ENCODE results near the gene TRIM62. TPM values are rescaled to one million over a fixed set of nuclear protein-coding genes. Genes with fewer than 3 reads are reported as not detected.

TRIM62 gene
- total RNA-seq, 1 donor from 2014 or later, result 4.5 TPM

- no peaks in the 10 kb centered on the region for H3K9me3 ChIP-seq
- no peaks in the 10 kb centered on the region for H3K27me3 ChIP-seq
- H3K27ac ChIP-seq, result no peak overlapping the region
- intact Hi-C loops (cut with DNase I), result no loop called here
- no peak for DNase-seq
- TF ChIP-seq CTCF (IDR thresholded peaks at IDR 0.05), result no peak
- H3K36me3 ChIP-seq, result no peaks in the 10 kb centered on the region
- H3K4me1 ChIP-seq, result no peaks in the 10 kb centered on the region
- no peak overlapping the region for H3K4me3 ChIP-seq
- ATAC-seq, result no peak
Observed at GRCh38 chr1:33186936-33187335, 5.1 kb upstream of the TRIM62 start.

GRCh38 chr1:33185541-33185940 lies 3.7 kb upstream of the TRIM62 start:
- intact Hi-C loops (cut with DNase I), result no loop called here
- H3K27me3 ChIP-seq, result no peaks in the 10 kb centered on the region
- H3K4me1 ChIP-seq, result no peaks in the 10 kb centered on the region
- H3K36me3 ChIP-seq, result no peaks in the 10 kb centered on the region
- no peak for DNase-seq
- no peak for TF ChIP-seq CTCF (IDR thresholded peaks at IDR 0.05)
- H3K9me3 ChIP-seq, result no peaks in the 10 kb centered on the region
- ATAC-seq, result no peak
- no peak overlapping the region for H3K27ac ChIP-seq
- H3K4me3 ChIP-seq, result no peak overlapping the region

- H3K4me3 ChIP-seq, result no peak overlapping the region
- no peak for ATAC-seq
- no peak for TF ChIP-seq CTCF (IDR thresholded peaks at IDR 0.05)
- intact Hi-C loops (cut with DNase I), result no loop called here
- no peak overlapping the region for H3K27ac ChIP-seq
- no peak for DNase-seq
- H3K27me3 ChIP-seq, result no peaks in the 10 kb centered on the region
- H3K9me3 ChIP-seq, result no peaks in the 10 kb centered on the region
- H3K4me1 ChIP-seq, result peaks cover 8% of the 10 kb centered on the region
- no peaks in the 10 kb centered on the region for H3K36me3 ChIP-seq
Observed at GRCh38 chr1:33183306-33183705, 1.5 kb upstream of the TRIM62 start.

- Histone ChIP-seq H3K4me1 (peaks cover 8% of the 10 kb centered on the region), H3K27ac (no peak overlapping the region), H3K9me3 (no peaks in the 10 kb centered on the region), H3K27me3 (no peaks in the 10 kb centered on the region), H3K4me3 (no peak overlapping the region), H3K36me3 (no peaks in the 10 kb centered on the region)
- intact Hi-C loops (cut with DNase I), result no loop called here
- TF ChIP-seq CTCF (IDR thresholded peaks at IDR 0.05), result no peak
- DNase-seq (no peak), ATAC-seq (no peak)
Observed at GRCh38 chr1:33182896-33183295, 1.1 kb upstream of the TRIM62 start.

- H3K9me3 ChIP-seq, result no peaks in the 10 kb centered on the region
- no peak for TF ChIP-seq CTCF (IDR thresholded peaks at IDR 0.05)
- H3K4me1 ChIP-seq, result peaks cover 8% of the 10 kb centered on the region
- DNase-seq (no peak), ATAC-seq (peak; percentile 2)
- intact Hi-C loops (cut with DNase I), result no loop called here
- H3K36me3 ChIP-seq, result no peaks in the 10 kb centered on the region
- H3K27me3 ChIP-seq, result no peaks in the 10 kb centered on the region
- H3K27ac ChIP-seq, result peak overlapping the region; percentile 26
- H3K4me3 ChIP-seq, result peak overlapping the region; percentile 64
Observed at GRCh38 chr1:33182401-33182841, 578 bp upstream of the TRIM62 start.
